HepG2 (cell line): ENCODE data around the gene EPN3. TPM values are rescaled to one million over a fixed set of nuclear protein-coding genes. Genes with fewer than 3 reads are reported as not detected.

Experiments used
- DBP ChIP-seq: sonication (generic); formaldehyde crosslinking; IDR thresholded peaks from 2 replicates; pipeline ENCODE4 v1.4.0; 2020; ENCODE audit warnings: missing genetic modification reagents; ENCODE audit errors: not compliant biosample characterization
- EP300 ChIP-seq, 3 experiments: sonication (generic) in 1 of 3; formaldehyde crosslinking in 1 of 3; IDR thresholded peaks; 2 replicates each; pipeline versions ENCODE4 v1.5.1 to v1.6.1; 2011 to 2020; ENCODE audit warnings: low read depth in 2 of 3, low read length in 2 of 3, borderline replicate concordance in 1 of 3, improper control_type of control experiment in 1 of 3, mild to moderate bottlenecking in 1 of 3, missing genetic modification reagents in 1 of 3, moderate library complexity in 1 of 3
- ZNF343 ChIP-seq: sonication (generic); formaldehyde crosslinking; IDR thresholded peaks from 2 replicates; pipeline ENCODE4 v1.4.0; 2020; ENCODE audit warnings: mild to moderate bottlenecking, missing genetic modification reagents
- ZNF709 ChIP-seq: sonication (generic); formaldehyde crosslinking; IDR thresholded peaks from 2 replicates; pipeline ENCODE4 v1.5.0; 2020; ENCODE audit warnings: mild to moderate bottlenecking, missing genetic modification reagents
- polyA plus RNA-seq, 8 experiments: library from polyadenylated mRNA; depleted of rRNA in 3 of 8; stranded (reverse) in 7 of 8; unstranded in 1 of 8; fragments of >200 nt; fragmentation: Illumina TruSeq in 4 of 8; extraction: Trizol in 4 of 8; gene quantifications; 2 replicates each; pipeline versions ENCODE4 v1.2.1 to v1.2.3, GENCODE V29; 2011 to 2016; ENCODE audit warnings: low read depth in 4 of 8, missing spikeins in 1 of 8, mixed read lengths in 1 of 8; ENCODE audit not compliant: insufficient read depth in 1 of 8
- total RNA-seq, 5 experiments: library from RNA; depleted of rRNA; stranded (reverse); fragments of >200 nt; fragmentation: Illumina TruSeq; extraction: Trizol; gene quantifications; 2 replicates each; pipeline ENCODE4 v1.2.3, GENCODE V29; 2016; ENCODE audit warnings: low read depth in 1 of 5
- TF ChIP-seq, protein P1 (sequence below): IDR thresholded peaks from 2 replicates; pipeline ENCODE4 v1.6.1; 2016; ENCODE audit warnings: missing compliant biosample characterization, missing genetic modification reagents, borderline replicate concordance
- TF ChIP-seq, protein P2 (sequence below): sonication (generic); formaldehyde crosslinking; IDR thresholded peaks from 2 replicates; pipeline ENCODE4 v1.4.0; 2020; ENCODE audit warnings: missing genetic modification reagents
- TF ChIP-seq, protein P3 (sequence below): IDR thresholded peaks from 2 replicates; pipeline ENCODE4 v1.6.1; 2016; ENCODE audit warnings: low read depth, borderline replicate concordance

Gene EPN3
- total and polyA plus RNA-seq, 2 of the 13 experiments (the other 11 are each of a cell fraction or from before 2014, with no cell fraction given), result 0.11 to 0.95 TPM

- TF ChIP-seq ZNF709 (CRISPR knock-in tag), result no peak
- TF ChIP-seq DBP, result no peak
- no peak for TF ChIP-seq ZNF343 (CRISPR knock-in tag)
- TF ChIP-seq, protein P1, sequence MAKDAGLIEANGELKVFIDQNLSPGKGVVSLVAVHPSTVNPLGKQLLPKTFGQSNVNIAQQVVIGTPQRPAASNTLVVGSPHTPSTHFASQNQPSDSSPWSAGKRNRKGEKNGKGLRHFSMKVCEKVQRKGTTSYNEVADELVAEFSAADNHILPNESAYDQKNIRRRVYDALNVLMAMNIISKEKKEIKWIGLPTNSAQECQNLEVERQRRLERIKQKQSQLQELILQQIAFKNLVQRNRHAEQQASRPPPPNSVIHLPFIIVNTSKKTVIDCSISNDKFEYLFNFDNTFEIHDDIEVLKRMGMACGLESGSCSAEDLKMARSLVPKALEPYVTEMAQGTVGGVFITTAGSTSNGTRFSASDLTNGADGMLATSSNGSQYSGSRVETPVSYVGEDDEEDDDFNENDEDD, result no peak
- TF ChIP-seq, protein P2, sequence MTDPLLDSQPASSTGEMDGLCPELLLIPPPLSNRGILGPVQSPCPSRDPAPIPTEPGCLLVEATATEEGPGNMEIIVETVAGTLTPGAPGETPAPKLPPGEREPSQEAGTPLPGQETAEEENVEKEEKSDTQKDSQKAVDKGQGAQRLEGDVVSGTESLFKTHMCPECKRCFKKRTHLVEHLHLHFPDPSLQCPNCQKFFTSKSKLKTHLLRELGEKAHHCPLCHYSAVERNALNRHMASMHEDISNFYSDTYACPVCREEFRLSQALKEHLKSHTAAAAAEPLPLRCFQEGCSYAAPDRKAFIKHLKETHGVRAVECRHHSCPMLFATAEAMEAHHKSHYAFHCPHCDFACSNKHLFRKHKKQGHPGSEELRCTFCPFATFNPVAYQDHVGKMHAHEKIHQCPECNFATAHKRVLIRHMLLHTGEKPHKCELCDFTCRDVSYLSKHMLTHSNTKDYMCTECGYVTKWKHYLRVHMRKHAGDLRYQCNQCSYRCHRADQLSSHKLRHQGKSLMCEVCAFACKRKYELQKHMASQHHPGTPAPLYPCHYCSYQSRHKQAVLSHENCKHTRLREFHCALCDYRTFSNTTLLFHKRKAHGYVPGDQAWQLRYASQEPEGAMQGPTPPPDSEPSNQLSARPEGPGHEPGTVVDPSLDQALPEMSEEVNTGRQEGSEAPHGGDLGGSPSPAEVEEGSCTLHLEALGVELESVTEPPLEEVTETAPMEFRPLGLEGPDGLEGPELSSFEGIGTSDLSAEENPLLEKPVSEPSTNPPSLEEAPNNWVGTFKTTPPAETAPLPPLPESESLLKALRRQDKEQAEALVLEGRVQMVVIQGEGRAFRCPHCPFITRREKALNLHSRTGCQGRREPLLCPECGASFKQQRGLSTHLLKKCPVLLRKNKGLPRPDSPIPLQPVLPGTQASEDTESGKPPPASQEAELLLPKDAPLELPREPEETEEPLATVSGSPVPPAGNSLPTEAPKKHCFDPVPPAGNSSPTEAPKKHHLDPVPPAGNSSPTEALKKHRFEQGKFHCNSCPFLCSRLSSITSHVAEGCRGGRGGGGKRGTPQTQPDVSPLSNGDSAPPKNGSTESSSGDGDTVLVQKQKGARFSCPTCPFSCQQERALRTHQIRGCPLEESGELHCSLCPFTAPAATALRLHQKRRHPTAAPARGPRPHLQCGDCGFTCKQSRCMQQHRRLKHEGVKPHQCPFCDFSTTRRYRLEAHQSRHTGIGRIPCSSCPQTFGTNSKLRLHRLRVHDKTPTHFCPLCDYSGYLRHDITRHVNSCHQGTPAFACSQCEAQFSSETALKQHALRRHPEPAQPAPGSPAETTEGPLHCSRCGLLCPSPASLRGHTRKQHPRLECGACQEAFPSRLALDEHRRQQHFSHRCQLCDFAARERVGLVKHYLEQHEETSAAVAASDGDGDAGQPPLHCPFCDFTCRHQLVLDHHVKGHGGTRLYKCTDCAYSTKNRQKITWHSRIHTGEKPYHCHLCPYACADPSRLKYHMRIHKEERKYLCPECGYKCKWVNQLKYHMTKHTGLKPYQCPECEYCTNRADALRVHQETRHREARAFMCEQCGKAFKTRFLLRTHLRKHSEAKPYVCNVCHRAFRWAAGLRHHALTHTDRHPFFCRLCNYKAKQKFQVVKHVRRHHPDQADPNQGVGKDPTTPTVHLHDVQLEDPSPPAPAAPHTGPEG, result no peak
- TF ChIP-seq EP300 (IDR thresholded peaks at IDR 0.05; ENCODE audit: low read depth in 2 of 2, low read length in 2 of 2), result no peak
- TF ChIP-seq EP300 (CRISPR knock-in tag; IDR thresholded peaks at IDR 0.05; ENCODE audit: borderline replicate concordance), result no peak
- TF ChIP-seq, protein P3, sequence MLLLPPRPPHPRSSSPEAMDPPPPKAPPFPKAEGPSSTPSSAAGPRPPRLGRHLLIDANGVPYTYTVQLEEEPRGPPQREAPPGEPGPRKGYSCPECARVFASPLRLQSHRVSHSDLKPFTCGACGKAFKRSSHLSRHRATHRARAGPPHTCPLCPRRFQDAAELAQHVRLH (CRISPR knock-in tag), result no peak
These were observed 40.3 kb upstream of the EPN3 start (continued) for GRCh38 chr17:50492214-50492613.
